Lung microvascular endothelial cell (primary cell): Measurements from ENCODE around the gene MARCHF3. TPM values are rescaled to one million over a fixed set of nuclear protein-coding genes. Genes with fewer than 3 reads are reported as not detected.
"Not testable (repeated sequence)": the region's sequence is repeated elsewhere in the genome, so short reads cannot be mapped to it uniquely, and the experiment has no call there.

Source experiments
- DNase-seq, 2 donors: peaks; one replicate each; pipeline versions ENCODE4 v3.0.0 to v3.0.0-alpha.2; 2010; ENCODE audit warnings: low read depth in 2 of 2
- total RNA-seq: library from RNA; depleted of rRNA; stranded (reverse); fragments of >200 nt; gene quantifications from 2 replicates; pipeline ENCODE4 v1.2.1, GENCODE V29; 2014

Gene MARCHF3
- total RNA-seq, 1 donor from 2014 or later: 112 TPM

DNA sequence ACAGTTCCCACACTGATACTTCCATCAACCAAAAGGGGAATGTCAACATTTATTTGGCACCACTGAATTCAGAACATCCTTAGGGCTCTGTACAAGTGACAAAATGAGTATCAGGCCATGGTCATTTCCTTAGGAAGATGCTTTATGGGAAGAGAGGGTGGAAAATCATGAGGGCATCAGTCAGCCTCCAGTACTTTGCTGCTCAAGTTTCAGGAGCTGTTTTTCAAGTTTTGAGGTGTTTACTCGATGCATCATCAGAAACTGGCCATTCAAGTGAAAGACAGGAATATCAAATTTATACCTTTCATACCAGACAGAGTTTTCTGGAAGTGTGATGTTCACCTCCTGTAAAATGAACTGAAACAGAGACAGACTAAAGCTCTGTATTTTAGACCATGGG, 21.2 kb upstream of the MARCHF3 start:
- no peak for DNase-seq

DNA sequence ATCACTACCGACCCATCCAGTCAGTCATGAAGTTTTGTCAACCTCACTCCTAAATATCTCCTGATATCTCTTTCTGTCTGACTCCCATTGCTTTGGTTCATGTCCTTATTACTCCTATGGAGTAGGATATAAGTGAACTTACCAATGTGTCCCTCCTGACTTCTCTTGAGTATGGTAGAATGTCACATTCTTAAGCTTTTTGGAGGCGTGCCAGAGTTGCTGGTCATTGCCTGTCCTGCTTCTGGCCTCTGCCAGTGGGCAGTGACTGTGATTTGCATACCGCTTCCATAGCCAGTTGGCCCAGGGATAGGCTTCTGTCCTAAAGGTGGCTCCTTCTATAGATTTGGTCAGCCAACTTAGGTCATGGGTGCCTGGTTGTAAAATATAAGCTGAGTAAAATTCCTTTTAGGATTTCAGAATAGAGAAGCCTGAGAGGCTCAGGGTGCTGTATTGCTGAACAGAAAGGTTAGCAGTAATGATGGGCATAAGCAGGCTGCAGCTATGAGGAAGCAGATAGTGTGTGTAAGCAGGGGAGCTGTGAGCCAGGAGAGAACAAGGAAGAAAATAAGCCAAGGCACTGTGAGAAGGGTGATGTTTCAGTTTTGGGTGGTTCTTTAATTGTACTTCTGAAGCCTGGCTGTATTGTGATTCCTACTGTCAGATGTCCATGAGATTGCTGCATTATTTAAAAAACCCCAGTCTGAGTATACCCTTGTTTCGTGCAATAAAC, 16.1 kb upstream of the MARCHF3 start:
- no peak for DNase-seq

DNA sequence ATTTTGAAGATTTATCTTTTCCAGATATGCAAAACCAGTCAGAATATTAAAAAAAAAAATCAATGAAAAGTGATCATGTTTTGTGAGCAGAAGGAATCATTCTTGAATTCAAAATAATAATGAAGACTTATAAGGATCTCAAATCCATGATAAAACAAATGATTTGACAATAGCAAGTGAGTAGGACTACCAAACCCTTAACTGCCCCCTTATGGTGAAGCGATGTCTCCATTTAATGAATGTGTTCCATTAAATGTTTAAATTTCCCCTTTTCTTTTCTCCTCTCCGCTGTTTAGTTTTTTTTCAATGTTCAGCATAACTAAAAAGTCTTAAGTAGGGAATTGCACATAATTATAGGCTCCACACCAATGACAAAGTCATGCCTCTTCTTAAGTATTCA, 12.2 kb upstream of the MARCHF3 start:
- peak; percentile 62 to 70 for DNase-seq

DNA sequence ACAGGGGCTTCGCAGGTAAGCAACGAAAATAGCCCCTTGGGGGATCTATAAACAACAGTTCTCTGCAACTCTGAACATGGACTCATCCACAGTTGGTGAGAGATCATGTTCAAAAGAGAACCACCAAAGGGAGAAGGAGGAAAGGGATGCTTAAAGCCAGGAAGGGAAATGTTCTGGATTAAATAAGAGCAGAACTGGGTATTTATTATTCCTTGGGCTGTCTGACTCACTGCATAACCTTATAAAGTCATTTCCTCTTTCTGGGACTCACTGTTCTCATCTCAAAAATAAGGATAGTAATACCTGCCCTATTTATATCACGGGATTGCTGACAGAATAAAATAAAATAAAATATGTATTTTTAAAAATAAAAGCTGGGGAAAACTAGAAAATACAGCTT, 11.2 kb upstream of the MARCHF3 start:
- DNase-seq: peak in 1 of 2 donors; percentile 76

DNA sequence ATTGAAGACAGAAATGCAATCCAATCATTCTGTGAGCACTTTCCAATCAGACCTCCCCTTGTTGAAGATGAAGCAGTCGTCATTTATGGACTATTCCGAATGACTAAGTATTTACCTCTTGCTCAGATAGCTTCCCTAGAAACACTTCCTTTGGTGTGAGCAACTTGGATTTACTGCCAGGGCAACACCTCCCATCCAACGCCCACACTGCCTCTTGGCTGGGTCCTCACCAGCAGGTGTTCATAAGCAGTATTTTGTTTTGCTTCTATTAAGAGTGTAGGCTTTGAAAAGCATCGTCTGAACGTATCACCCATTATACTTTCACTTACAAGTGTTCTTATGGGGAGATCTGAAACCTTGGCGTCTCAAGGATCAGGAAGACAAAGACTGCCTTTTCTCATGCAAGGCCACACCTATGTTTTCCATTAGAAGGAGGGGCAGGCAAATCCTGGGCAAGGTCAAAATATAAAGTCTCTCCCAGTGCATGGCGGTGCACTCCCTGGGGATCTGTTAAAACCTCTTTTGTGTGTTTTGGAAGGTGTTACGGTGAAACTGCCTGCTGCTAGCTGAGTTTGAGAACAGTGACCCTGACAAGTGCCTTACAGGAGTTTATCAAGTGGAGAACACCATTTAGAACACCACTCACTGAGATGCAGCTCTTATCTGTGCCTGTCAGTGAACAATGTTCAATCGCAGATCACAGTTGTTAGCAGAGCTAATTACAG, 10.6 kb upstream of the MARCHF3 start:
- DNase-seq: peak; percentile 51 to 95

DNA sequence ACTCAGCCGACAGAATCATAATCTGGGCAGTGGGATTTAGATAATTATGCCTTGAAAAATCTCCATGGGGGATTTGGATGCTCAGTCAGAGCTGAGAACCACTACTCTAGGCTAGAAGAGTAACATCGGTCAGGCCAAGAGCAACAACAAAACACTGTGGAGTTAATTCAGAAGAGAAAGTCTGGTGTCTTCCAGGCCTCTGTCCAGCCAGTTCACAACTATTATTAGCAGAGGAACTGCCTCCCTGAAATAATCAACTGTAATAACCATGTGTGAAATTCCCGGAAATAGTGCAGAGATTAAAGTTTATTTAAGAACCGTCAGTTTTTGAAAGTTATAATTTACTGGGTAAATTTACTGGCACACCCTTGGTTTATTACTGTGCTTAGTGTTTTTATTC, 8.2 kb upstream of the MARCHF3 start:
- peak; percentile 36 to 55 for DNase-seq

DNA sequence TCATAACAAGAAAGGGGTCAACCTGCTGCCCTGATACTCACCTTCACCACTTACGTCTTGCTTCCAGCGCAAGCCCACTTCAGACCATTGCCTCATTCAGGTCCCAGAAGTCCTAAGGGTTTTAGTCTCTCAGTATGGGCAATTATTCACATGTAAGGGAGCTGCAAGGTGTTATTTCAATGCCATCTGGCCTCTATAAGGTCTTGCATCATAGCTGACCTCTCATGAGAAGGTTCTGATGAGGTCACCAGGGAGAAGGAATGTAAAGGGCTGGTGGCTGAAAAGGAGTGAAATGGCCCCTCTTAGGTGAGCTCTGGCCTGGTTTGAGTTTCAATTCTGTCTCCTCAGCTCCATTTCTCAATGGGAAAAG, 1.5 kb upstream of the MARCHF3 start:
- DNase-seq: no peak

DNA sequence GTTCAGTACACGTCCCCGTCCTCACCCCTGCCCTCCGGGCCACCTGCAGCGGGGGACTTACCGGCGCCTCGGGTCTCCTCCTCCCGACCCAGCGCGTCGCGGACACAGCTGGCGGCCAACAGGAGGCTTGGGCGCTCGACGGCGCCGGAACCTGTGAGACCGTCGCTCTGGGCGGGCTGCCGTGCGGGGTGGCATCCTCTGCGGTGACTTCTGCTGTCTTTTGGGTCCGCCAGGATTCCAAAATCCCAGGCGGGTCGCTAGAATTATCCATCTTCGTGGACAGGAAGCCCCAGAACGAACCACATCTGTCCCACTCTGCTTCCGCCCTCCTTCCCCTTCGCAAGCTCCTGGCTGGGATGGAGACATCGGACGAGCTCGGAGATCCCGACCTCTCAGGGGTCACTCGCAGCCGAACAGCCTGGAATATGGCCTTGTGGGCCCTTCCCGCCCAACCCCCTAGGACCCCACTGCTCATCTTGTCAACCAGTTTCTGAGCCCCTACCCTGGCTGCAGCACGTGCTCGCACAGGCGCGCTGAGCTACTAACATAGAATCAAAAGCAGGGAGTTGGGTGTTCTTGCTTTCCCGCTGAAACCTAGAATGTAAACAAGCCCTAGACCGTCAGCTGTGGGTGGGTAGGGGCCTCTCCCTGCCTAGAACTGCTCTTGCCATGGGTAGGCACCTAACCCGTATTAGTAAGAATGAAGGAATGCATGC, 947 bp upstream of the MARCHF3 start:
- DNase-seq: peak; percentile 51 to 56

DNA sequence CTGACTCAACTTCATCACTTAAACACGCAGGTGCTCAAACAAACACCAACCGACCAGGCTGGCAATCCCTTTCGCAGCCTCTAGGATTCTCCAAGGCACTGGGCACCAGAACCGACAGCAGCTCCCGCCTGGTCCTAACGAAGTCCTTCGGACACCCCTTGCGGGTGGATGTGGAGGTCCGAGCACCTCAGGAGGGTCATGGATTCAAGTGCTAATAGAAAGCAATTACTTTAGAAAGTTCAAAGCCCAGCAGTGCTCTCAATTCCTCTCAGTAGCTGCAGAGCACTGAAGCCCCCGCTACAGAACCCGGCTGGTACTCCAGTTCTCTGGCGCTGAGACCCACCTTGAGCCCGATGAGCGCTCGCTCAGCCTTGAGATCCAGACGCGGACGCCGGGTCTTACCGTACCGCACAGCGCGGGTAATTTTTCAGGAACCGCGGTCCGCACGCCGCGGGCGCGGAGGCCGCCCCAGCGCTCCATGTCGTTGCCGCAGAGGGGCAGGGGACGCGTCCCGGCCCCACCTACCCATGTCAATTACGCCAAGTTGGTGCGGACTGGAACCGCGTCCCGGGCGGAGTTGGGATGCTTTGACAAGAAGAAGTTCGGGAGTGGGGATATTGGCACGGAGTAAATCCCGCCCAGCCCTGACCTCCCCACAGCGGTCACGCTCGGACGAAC, 638 bp downstream of the MARCHF3 start:
- DNase-seq: peak; percentile 80 to 87

DNA sequence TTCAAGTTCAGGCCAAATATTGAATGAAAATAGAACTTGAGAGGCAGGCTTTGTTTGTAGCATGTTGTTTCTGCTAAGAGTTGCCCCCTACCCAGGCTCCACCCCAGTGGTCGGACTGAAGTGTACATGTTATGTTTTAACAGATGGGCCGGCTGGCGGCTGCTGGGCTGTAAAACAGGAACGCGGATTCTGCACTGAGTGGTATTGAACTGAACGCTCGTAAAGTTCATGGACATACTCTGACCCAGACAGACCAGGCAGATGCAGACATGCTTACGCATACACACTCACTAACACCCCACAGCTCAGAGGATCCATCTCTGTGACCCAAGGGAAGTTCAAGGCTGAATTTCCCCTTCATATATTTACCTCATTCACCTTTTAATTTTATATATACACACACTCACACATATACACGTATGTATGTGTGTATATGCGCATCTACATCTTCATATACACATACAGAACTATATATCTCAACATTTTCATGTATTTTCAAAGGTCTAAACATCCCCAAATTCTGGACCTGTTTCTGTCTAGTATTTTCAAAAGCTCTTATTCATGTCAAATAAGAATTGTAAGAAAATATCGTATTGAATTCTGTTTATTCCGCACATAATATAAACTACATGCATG, 1.4 kb downstream of the MARCHF3 start:
- DNase-seq: peak; percentile 55 to 74

DNA sequence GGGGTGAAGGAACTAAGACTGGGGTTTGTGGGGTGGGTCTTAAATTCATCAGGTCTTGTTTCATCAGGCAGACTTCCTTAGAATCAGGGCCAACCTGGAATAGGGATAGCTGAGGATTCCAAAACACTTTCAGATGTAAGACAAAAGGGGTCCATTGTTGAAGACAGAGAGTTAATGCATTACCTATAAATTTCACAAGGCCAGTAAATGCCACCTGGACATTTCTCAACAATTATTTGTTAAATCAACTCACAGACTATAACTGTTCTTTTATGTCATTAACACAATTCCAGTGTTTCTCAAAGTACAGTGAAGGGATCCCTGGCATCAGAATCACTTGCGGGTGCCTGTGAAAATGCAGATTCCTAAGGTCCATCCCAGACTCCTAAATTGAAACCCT, 2.8 kb downstream of the MARCHF3 start:
- no peak for DNase-seq

DNA sequence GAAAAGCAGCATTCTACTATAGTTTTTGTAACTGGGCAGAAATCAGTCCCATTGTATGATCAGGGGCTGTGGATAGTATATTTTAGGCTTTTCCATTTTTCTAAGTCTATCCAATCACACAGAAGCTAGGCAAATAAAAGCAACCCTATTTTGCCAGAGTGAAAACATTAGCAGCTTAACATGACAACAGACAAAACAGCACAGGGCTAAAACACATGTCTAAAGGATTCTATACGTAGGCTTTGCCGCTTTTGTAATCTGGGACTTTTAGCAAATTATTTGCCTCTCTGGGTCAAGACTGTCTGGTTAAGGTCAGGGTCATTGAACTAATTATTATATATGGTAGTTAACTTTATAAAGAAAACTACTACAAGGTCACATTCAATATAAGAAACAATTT, 4.2 kb downstream of the MARCHF3 start:
- no peak for DNase-seq

DNA sequence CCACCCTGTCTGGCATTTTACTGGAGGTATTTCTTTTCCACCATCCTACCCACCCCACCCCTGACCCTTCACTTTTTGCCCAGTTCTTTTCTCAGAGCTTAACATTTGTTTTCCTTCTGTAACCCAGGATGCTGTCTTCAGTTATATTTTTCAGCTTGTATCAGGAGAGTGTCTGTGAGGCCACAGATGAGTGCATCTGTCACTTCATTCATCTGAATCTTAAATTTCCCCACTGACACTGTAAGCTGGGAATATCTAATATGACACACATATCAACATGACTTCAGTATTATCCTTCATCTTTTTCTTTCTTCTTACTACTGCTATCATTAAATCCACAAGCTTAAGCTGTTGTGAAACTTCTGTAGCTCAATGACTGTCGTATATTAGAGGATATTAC, 4.9 kb downstream of the MARCHF3 start:
- no peak for DNase-seq

DNA sequence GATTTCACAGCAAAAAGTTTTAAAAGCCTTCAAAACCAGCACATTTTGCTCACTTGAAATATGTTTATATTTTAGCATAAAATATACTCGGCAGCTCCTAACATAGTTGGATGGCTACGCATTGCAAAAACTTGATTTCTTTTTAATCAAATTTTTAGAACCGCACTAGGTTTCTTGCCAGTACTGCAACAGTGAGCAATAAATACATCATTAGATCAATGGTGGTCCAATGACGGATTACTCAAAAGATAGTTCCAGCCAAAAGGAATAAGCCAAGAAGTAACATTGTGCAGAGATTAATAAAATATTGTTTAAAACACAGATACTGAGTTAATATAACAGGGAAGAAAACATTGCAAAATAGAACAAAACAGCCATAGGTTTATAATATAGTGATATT, 5.5 kb downstream of the MARCHF3 start:
- DNase-seq: no peak

DNA sequence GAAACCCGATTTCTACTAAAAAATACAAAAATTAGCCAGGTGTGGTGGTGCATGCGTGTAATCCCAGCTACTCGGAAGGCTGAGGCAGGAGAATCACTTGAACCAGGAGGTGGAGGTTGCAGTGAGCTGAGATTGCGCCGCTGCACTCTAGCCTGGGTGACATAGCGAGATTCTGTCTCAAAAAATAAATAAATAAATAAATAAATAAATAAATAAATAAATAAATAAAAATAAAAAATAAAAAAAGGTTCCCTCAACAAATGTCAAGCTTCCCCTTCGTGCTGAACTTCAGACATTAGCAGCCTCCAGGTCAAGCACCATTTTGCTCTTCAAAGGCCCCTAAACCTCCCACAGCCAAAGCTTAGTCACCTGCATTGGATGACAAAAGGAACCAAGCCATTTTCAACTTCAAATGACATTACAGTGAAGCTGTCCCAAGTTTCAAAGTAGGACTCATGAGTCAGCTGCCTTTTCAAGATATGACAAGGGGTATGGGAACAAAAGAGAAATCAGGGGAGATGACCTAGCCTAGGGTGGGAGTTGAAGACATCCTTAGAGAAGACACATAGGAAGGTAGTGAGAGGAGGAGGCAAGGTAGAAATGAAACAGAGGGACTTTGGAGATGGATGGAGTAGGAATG, 6.7 kb downstream of the MARCHF3 start:
- not testable (repeated sequence) for DNase-seq

DNA sequence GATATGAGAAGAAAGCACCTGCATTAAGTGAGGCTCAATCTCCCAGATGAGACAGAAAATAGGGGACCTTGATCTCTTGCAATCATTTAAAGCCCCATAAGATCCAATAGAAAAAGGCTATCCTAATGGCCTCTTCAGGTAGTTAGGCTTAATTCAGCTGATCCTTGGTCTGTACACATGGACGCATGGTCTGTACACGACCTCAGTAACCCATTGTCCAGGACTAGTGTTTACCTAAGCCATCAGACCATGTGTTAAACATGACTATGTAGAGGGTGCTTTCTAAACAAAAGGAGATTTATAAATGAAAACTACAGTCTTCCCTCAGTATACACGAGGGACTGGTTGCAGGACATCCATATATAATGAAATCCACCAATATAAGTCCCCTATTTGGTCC, 7.5 kb downstream of the MARCHF3 start:
- DNase-seq: no peak

DNA sequence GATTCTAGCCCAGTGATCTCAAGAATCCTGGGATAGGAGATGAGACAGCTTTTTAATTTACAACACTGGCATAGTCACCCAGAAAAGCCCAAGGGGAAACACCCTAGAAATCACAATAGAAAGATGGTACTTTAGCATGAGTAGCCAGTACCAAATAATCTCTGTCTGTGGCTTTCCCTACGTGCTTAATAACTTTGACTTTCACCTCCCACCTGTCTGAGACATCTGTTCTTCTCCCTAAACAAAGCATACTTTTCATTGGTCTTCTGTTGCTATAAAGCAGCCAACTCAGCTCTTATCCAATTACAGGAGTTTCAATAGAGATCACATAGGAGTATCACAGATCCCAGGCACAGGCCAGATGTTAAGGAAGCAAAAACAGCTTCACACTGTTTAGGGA, 10.4 kb downstream of the MARCHF3 start:
- no peak for DNase-seq

DNA sequence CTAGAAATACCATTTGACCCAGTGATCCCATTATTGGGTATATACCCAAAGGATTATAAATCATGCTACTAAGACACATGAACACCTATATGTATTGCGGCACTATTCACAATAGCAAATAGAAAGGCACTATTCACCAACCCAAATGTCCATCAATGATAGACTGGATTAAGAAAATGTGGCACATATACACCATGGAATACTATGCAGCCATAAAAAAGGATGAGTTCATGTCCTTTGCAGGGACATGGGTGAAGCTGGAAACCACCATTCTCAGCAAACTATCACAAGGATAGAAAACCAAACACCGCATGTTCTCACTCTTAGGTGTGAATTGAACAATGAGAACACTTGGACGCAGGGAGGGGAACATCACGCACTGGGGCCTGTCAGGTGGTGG, 13.6 kb downstream of the MARCHF3 start:
- not testable (repeated sequence) for DNase-seq

DNA sequence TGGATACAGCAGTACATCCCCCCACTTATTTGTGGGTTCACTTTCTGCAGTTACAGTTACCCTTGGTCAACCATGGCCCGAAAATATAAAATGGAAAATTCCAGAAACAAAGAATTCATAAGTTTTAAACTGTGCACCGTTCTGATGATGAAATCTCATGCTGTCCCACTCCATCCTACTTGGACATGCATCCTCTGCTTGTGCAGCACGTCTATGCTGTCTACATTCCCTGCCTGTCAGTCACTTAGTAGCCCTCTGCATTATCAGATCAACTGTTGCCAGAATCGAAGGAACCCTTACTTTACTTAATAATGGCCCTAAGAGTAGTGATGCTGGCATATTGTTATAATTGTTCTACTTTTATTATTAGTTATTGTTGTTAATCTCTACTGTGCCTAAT, 14.6 kb downstream of the MARCHF3 start:
- DNase-seq: no peak

DNA sequence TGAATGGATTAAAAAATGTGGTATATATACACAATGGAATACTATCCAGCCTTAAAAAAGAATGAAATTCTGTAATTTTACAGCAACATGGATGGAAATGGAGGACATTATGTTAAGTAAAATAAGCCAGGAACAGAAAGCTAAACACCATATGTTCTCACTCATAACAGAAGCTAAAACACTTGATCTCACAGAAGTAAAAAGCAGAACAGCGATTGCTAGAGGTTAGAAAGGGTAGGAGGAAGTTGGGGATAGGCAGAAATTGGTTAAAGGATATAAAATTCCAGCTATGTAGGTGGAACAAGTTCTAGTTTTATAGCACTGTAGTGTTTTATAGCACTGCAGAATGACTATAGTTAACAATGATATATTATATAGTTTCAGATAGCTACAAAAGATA, 15.8 kb downstream of the MARCHF3 start:
- no peak for DNase-seq

DNA sequence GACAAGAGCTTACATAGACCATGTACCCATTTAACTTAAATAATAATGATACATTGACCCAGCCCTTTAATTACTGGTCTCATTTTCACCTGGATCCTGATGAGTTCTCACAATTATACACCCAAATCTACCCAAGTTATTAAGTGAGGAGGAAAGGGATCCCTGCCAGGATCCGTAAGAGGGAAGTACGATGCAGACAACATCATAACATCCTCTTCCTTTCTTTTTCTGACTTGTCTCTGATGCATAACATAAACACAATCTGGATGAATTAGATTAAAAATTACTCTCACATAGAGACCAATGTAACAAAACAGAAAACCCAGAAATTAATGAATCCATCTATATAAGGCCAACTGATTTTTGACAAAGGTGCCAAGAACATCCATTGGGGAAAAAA, 17.0 kb downstream of the MARCHF3 start:
- DNase-seq: peak; percentile 53 to 82
